NOMO-1 treated with dmso at 0.1 percent for 144 hours (cell line): ENCODE data around the gene IRF8.
"Not testable (repeated sequence)": the region's sequence is repeated elsewhere in the genome, so short reads cannot be mapped to it uniquely, and the experiment has no call there.

Experiments used
- DNase-seq: peaks from one replicate; lab custom pipeline; 2025; ENCODE audit not compliant: unreplicated experiment; lab: John Stamatoyannopoulos, UW

The IRF8 gene

GRCh38 chr16:85931596-85932402 is 32.8 kb downstream of the IRF8 start:
- no peak for DNase-seq

GRCh38 chr16:85934210-85934609 is 35.2 kb downstream of the IRF8 start:
- no peak for DNase-seq

GRCh38 chr16:85935391-85935973 is 36.5 kb downstream of the IRF8 start:
- DNase-seq, result no peak

- peak; percentile 70 for DNase-seq
Observed at GRCh38 chr16:85935974-85936760, 37.2 kb downstream of the IRF8 start.

GRCh38 chr16:85936816-85937215 is 37.9 kb downstream of the IRF8 start:
- no peak for DNase-seq

GRCh38 chr16:85940214-85940613 is 41.3 kb downstream of the IRF8 start:
- DNase-seq, result no peak

- no peak for DNase-seq
Observed at GRCh38 chr16:85941863-85942644, 43.1 kb downstream of the IRF8 start.

- not testable (repeated sequence) for DNase-seq
Observed at GRCh38 chr16:85942659-85943058, 43.7 kb downstream of the IRF8 start.

- DNase-seq, result peak; percentile 55
Observed at GRCh38 chr16:85943711-85944110, 44.7 kb downstream of the IRF8 start.

- no peak for DNase-seq
Observed at GRCh38 chr16:85944572-85945423, 45.8 kb downstream of the IRF8 start.

GRCh38 chr16:85945424-85945751 is 46.4 kb downstream of the IRF8 start:
- DNase-seq, result no peak

- no peak for DNase-seq
Observed at GRCh38 chr16:85946541-85947124, 47.7 kb downstream of the IRF8 start.

- DNase-seq, result no peak
Observed at GRCh38 chr16:85947230-85948137, 48.5 kb downstream of the IRF8 start.

GRCh38 chr16:85948138-85948509 is 49.2 kb downstream of the IRF8 start:
- DNase-seq, result no peak

- peak; percentile 48 for DNase-seq
Observed at GRCh38 chr16:85948616-85949265, 49.8 kb downstream of the IRF8 start.

- DNase-seq, result no peak
Observed at GRCh38 chr16:85950136-85950918, 51.4 kb downstream of the IRF8 start.

GRCh38 chr16:85952197-85952596 is 53.2 kb downstream of the IRF8 start:
- no peak for DNase-seq

GRCh38 chr16:85952811-85953210 is 53.8 kb downstream of the IRF8 start:
- DNase-seq, result no peak
